ENCODE data around the gene PHLDB3.
A peak's percentile ranks its signal among the peaks of the same experiment; 100 is the strongest.
"Not testable (repeated sequence)": the region's sequence is repeated elsewhere in the genome, so short reads cannot be mapped to it uniquely, and the experiment has no call there.

The PHLDB3 gene

DNA sequence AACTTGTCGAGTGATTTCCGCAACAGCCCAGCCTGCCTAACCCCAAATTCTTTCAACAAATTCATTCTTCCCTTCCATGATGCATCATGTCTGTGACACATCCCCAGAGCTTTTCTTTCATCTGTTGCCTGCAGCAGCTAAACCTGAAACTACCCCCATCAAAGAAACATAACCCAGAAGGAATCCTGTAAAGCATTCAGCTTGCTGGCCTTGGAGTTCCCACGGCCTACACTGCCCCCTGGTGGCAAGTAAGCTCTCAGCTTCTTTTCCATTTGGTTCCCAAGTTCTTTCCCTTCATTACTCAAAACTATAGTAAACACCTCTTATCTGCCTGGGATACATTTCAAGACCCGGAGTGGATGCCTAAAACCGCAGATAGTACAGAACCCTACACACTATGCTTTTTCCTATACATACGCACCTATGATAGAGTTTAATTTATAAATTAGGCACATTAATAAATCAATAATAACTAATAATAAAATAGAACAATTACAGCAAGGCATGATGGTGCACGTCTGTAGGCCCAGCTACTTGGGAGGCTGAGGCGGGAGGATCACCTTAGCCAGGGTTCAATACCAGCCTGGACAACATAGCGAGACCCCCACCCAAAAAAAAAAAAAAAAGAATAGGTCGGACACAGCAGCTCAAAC, 15.0 kb upstream of the PHLDB3 start:
- H2AFZ ChIP-seq (ENCODE audit: low read length): no peak overlapping the region
- H4K20me1 ChIP-seq (ENCODE audit: insufficient read depth, low read length, poor library complexity, severe bottlenecking): peaks cover 14% of the 10 kb centered on the region
- TF ChIP-seq, protein P1, sequence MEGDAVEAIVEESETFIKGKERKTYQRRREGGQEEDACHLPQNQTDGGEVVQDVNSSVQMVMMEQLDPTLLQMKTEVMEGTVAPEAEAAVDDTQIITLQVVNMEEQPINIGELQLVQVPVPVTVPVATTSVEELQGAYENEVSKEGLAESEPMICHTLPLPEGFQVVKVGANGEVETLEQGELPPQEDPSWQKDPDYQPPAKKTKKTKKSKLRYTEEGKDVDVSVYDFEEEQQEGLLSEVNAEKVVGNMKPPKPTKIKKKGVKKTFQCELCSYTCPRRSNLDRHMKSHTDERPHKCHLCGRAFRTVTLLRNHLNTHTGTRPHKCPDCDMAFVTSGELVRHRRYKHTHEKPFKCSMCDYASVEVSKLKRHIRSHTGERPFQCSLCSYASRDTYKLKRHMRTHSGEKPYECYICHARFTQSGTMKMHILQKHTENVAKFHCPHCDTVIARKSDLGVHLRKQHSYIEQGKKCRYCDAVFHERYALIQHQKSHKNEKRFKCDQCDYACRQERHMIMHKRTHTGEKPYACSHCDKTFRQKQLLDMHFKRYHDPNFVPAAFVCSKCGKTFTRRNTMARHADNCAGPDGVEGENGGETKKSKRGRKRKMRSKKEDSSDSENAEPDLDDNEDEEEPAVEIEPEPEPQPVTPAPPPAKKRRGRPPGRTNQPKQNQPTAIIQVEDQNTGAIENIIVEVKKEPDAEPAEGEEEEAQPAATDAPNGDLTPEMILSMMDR (conservative IDR thresholded peaks at IDR 0.05; ENCODE audit: low read length): peak; percentile 91
- TF ChIP-seq EZH2phosphoT487 (IDR thresholded peaks at IDR 0.05; ENCODE audit: borderline replicate concordance): no peak
- no peak overlapping the region for H3K9ac ChIP-seq (ENCODE audit: low read depth, low read length, poor library complexity, severe bottlenecking)
- no peaks in the 10 kb centered on the region for H3K9me3 ChIP-seq (ENCODE audit: insufficient read depth, low read depth, low read length)
- no peaks in the 10 kb centered on the region for H3K9me2 ChIP-seq (replicated peaks; ENCODE audit: low read depth, low read length)
- H3F3A ChIP-seq (ENCODE audit: low read depth): no peaks in the 10 kb centered on the region
- H3K36me3 ChIP-seq (ENCODE audit: insufficient read depth, low read length): no peaks in the 10 kb centered on the region
- no peak overlapping the region for H3K4me2 ChIP-seq (ENCODE audit: low read depth, low read length, poor library complexity, severe bottlenecking)
- no peak overlapping the region for H3K4me3 ChIP-seq (ENCODE audit: low read length, poor library complexity, severe bottlenecking)
- peaks cover under 1% of the 10 kb centered on the region for H3K4me1 ChIP-seq (ENCODE audit: insufficient read depth, low read length, poor library complexity, severe bottlenecking)
- H3K79me2 ChIP-seq (ENCODE audit: insufficient read depth, low read length): peaks cover 18% of the 10 kb centered on the region
- no peaks in the 10 kb centered on the region for H3K27me3 ChIP-seq (ENCODE audit: insufficient read depth, low read length, poor library complexity, severe bottlenecking)

DNA sequence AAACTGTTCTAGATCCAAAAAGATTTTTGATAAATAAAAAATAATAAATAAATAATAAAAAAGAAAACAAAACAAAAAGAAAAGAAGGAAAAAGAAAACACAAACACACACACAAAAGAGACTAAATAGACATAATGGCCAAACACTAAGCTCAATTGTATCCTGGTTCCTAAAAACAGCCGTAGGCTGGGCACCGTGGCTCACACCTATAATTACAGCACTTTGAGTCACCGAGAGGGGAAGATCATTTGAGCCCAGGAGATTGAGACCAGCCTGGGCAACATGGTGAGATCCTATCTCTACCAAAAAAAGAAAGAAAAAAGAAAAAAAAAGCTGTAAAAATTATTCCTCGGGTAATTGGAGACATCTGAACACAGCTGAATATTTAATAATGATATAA, 13.5 kb upstream of the PHLDB3 start:
- Histone ChIP-seq H2AFZ (ENCODE audit: low read length) (no peak overlapping the region), H3K27me3 (ENCODE audit: insufficient read depth, low read length, poor library complexity, severe bottlenecking) (no peaks in the 10 kb centered on the region), H3K9me3 (ENCODE audit: insufficient read depth, low read depth, low read length) (no peaks in the 10 kb centered on the region), H4K20me1 (ENCODE audit: insufficient read depth, low read length, poor library complexity, severe bottlenecking) (peaks cover 9% of the 10 kb centered on the region), H3K9ac (ENCODE audit: low read depth, low read length, poor library complexity, severe bottlenecking) (no peak overlapping the region), H3K4me2 (ENCODE audit: low read depth, low read length, poor library complexity, severe bottlenecking) (no peak overlapping the region), H3K79me2 (ENCODE audit: insufficient read depth, low read length) (peaks cover 6% of the 10 kb centered on the region; the same call in 1 of the 2 replicates), H3F3A (ENCODE audit: low read depth) (no peaks in the 10 kb centered on the region), H3K4me3 (ENCODE audit: low read length, poor library complexity, severe bottlenecking) (no peak overlapping the region), H3K4me1 (ENCODE audit: insufficient read depth, low read length, poor library complexity, severe bottlenecking) (no peaks in the 10 kb centered on the region), H3K9me2 (replicated peaks; ENCODE audit: low read depth, low read length) (no peaks in the 10 kb centered on the region), H3K36me3 (ENCODE audit: insufficient read depth, low read length) (no peaks in the 10 kb centered on the region)
- TF ChIP-seq, protein P1 (conservative IDR thresholded peaks at IDR 0.05; ENCODE audit: low read length): no peak
- no peak for TF ChIP-seq EZH2phosphoT487 (IDR thresholded peaks at IDR 0.05; ENCODE audit: borderline replicate concordance)

DNA sequence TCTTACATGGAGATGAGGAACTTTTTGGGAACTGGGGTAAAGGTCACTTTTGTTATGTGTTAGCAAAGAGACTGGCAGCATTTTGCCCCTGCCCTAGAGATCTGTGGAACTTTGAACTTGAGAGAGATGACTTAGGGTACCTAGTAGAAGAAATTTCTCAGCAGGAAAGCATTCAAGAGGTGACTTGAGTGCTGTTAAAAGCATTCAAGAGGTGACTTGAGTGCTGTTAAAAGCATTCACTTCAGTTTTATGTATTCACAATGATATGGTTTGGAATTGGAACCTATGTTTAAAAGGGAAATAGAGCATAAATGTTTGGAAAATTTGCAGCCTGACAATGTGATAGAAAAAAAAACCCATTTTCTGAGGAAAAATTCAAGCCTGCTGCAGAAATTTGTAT, 7.9 kb upstream of the PHLDB3 start:
- H3K4me2 ChIP-seq (ENCODE audit: low read depth, low read length, poor library complexity, severe bottlenecking); H3F3A ChIP-seq (ENCODE audit: low read depth): not testable (repeated sequence)
- H3K36me3 ChIP-seq (ENCODE audit: insufficient read depth, low read length): peaks cover 20% of the 10 kb centered on the region; the same call in 1 of the 2 replicates

DNA sequence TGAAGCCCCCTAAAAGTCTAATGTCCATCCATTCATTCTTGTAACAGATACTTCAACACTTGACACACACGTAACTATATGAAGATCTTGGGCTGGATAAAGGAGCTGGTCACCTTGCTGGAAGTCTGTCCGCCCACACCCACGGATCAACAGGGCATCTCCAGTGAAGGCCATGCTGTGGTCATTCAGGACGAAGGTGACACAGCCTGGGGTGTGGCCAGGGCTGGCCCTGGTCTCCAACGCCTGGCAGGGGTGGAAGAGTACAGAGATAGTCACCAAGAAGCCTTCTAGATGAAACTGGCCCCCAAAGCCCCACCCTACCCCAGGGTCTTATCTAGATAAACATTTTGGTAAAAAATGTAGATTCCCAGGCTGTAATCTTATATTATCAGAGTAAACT, 6.8 kb upstream of the PHLDB3 start:
- H3K4me1 ChIP-seq (ENCODE audit: insufficient read depth, low read length, poor library complexity, severe bottlenecking): no peaks in the 10 kb centered on the region
- no peaks in the 10 kb centered on the region for H3F3A ChIP-seq (ENCODE audit: low read depth)
- no peak overlapping the region for H3K4me3 ChIP-seq (ENCODE audit: low read length, poor library complexity, severe bottlenecking)
- no peaks in the 10 kb centered on the region for H3K9me3 ChIP-seq (ENCODE audit: insufficient read depth, low read depth, low read length)
- H3K36me3 ChIP-seq (ENCODE audit: insufficient read depth, low read length): peaks cover 20% of the 10 kb centered on the region; the same call in 1 of the 2 replicates
- H3K9ac ChIP-seq (ENCODE audit: low read depth, low read length, poor library complexity, severe bottlenecking): no peak overlapping the region
- no peaks in the 10 kb centered on the region for H3K79me2 ChIP-seq (ENCODE audit: insufficient read depth, low read length)
- H3K4me2 ChIP-seq (ENCODE audit: low read depth, low read length, poor library complexity, severe bottlenecking): no peak overlapping the region
- no peak for TF ChIP-seq EZH2phosphoT487 (IDR thresholded peaks at IDR 0.05; ENCODE audit: borderline replicate concordance)
- TF ChIP-seq, protein P1 (conservative IDR thresholded peaks at IDR 0.05; ENCODE audit: low read length): no peak
- H4K20me1 ChIP-seq (ENCODE audit: insufficient read depth, low read length, poor library complexity, severe bottlenecking): no peaks in the 10 kb centered on the region
- H3K27me3 ChIP-seq (ENCODE audit: insufficient read depth, low read length, poor library complexity, severe bottlenecking): no peaks in the 10 kb centered on the region
- H2AFZ ChIP-seq (ENCODE audit: low read length): no peak overlapping the region
- H3K9me2 ChIP-seq (replicated peaks; ENCODE audit: low read depth, low read length): no peaks in the 10 kb centered on the region

More for the DNA sequence above, 7.9 kb upstream of the PHLDB3 start:
- not testable (repeated sequence) for H3K9me2 ChIP-seq (replicated peaks; ENCODE audit: low read depth, low read length); H3K27me3 ChIP-seq (ENCODE audit: insufficient read depth, low read length, poor library complexity, severe bottlenecking); H3K9me3 ChIP-seq (ENCODE audit: insufficient read depth, low read depth, low read length); H3K9ac ChIP-seq (ENCODE audit: low read depth, low read length, poor library complexity, severe bottlenecking); H3K4me1 ChIP-seq (ENCODE audit: insufficient read depth, low read length, poor library complexity, severe bottlenecking); H3K79me2 ChIP-seq (ENCODE audit: insufficient read depth, low read length); H3K4me3 ChIP-seq (ENCODE audit: low read length, poor library complexity, severe bottlenecking); H2AFZ ChIP-seq (ENCODE audit: low read length); H4K20me1 ChIP-seq (ENCODE audit: insufficient read depth, low read length, poor library complexity, severe bottlenecking)

Measured in Loucy (cell line).